ENCODE results near the gene A1CF. TPM values are rescaled to one million over a fixed set of nuclear protein-coding genes. Genes with fewer than 3 reads are reported as not detected.
A peak's percentile ranks its signal among the peaks of the same experiment; 100 is the strongest.

Gene A1CF
- total RNA-seq, 1 donor = not detected

- DNase-seq (ENCODE audit: low read depth) = no peak
- no peak for TF ChIP-seq CTCF (IDR thresholded peaks at IDR 0.05; ENCODE audit: insufficient read depth, low read length)
- no peak overlapping the region for H3K4me3 ChIP-seq (ENCODE audit: low read depth, low read length)
Measured at GRCh38 chr10:50824782-50825181, 60.6 kb downstream of the A1CF start.

DNA sequence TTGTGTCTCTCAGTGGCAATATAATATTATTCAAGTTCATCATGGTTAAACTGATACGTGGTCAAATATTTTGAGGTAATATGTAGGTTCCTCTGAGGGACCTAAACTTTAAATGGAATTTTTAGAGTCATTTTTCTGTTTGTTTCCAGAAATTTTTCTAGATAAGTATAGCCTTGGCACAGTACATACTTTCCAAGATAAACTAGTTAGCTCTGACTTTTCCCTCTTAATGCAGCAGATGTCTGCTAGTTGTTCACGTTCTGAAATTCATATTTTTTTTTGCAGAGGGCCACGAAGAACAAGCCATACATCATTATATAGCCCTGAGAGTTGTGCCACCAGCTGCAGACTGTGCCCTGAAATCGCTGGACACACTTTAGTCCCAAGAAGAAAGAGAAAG lies 61.6 kb downstream of the A1CF start:
- DNase-seq (ENCODE audit: low read depth) = no peak
- TF ChIP-seq CTCF (IDR thresholded peaks at IDR 0.05; ENCODE audit: insufficient read depth, low read length) = no peak
- no peak overlapping the region for H3K4me3 ChIP-seq (ENCODE audit: low read depth, low read length)

DNA sequence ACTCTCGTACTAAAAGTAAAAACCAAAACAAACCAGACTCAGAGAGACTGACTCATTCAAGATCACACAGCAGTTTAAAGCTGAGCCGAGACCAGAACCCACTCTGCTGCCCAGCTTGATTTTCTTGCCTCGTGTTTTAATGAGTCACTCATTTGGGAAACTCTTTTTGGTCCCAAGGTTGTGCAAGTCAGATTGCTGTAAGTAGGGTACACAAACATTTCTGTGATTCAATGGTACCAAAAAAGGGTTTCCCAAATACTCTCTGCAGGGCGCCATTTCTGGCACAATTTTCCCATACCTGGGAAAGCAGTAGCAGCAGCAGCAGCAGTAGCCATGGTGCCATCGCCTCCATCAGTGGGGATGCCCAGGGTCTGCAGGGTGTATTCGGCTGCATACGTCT lies 75.8 kb downstream of the A1CF start:
- H3K4me3 ChIP-seq (ENCODE audit: low read depth, low read length) = no peak overlapping the region

DNA sequence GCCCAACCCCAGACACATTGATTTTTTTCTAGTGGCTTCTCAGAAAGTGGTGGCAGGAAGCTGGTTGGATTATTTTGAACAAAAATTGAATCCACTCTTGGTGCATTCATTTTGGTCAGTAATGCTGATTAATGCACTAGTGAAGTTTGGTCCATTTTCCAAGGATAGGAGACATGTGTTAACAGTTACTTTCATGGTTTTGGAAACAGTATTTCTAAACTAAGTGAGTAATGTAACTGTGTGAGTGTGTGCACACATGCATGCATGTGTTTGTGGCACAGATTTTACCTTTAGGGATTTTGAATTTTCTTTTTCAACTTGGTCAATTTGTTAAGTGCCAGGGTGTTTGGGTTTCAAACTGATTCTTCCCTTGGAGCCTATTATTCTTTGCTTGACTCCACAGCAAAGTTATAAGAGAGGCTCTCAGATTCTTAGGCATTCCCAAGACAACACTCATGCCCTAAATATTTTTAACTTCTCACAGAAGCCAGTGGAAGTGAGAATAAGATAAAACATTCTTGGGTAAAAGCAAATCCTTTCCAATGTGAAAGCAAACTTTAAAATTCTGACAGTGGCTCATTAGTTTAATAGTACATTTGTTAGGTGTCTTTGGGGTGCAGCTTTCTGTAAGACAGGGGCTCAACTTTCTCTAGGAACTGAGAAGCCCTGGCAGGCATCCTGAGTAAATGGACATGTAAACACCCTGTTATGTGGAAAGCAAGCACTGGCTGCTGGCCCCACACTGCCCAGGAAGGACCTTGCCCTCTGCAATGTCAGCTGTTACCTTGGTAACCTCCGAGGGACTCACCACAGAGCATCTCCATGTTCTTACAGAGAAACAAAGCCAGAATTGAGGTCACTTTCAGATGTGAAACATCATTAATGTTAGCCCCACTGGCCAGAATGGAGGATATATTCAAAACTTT lies 77.3 kb downstream of the A1CF start:
- no peak overlapping the region for H3K4me3 ChIP-seq (ENCODE audit: low read depth, low read length)
- DNase-seq (ENCODE audit: low read depth) = peak; percentile 15
- no peak for TF ChIP-seq CTCF (IDR thresholded peaks at IDR 0.05; ENCODE audit: insufficient read depth, low read length)

More for the DNA sequence above, 75.8 kb downstream of the A1CF start:
- peak; percentile 6 for DNase-seq (ENCODE audit: low read depth)
- no peak for TF ChIP-seq CTCF (IDR thresholded peaks at IDR 0.05; ENCODE audit: insufficient read depth, low read length)

GRCh38 chr10:50805981-50806622 lies 79.3 kb downstream of the A1CF start:
- no peak for DNase-seq (ENCODE audit: low read depth)
- no peak overlapping the region for H3K4me3 ChIP-seq (ENCODE audit: low read depth, low read length)
- TF ChIP-seq CTCF (IDR thresholded peaks at IDR 0.05; ENCODE audit: insufficient read depth, low read length) = no peak

- TF ChIP-seq CTCF (IDR thresholded peaks at IDR 0.05; ENCODE audit: insufficient read depth, low read length) = no peak
- H3K4me3 ChIP-seq (ENCODE audit: low read depth, low read length) = no peak overlapping the region
- DNase-seq (ENCODE audit: low read depth) = no peak
Measured at GRCh38 chr10:50799595-50799994, 85.8 kb downstream of the A1CF start.
